NT2/D1 (cell line): Measurements from ENCODE around the gene EGFR.

Experiments used
- YY1 ChIP-seq: IDR thresholded peaks from 2 replicates; pipeline ENCODE4 v1.6.1; 2011; ENCODE audit not compliant: insufficient read length, insufficient read depth
- ZNF274 ChIP-seq: IDR thresholded peaks from 2 replicates; pipeline ENCODE4 v1.6.1; 2011; ENCODE audit warnings: mild to moderate bottlenecking, low read depth, low read length

GRCh38 chr7:55109404-55110167 is 90.8 kb downstream of the EGFR start:
- TF ChIP-seq YY1, result no peak
- no peak for TF ChIP-seq ZNF274
